ENCODE results near the gene WWOX.
A peak's percentile ranks its signal among the peaks of the same experiment; 100 is the strongest.

Gene WWOX

DNA sequence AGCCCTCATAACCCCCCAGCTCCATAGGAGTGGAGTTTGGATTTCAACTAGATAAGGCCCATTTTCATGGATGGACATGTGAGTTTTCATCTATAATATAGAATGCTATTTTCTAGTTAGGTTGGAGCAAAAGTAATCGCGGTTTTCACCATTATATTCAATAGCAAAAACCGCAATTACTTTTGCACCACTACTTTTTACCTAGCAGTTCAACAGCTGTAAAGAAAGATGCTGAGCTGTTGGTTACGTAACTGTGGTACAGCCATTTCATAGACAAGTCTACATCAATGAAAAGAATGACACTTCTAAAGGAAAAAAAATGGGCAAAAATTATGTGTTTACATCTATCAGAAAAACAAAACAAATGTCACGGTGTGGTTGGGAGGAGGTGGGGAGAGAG lies 993.4 kb downstream of the WWOX start:
- H3K27me3 ChIP-seq (replicated peaks; ENCODE audit: control insufficient read depth, insufficient read depth, low read length), result no peaks in the 10 kb centered on the region; the same call in 1 of the 2 replicates
- TF ChIP-seq, protein P1, sequence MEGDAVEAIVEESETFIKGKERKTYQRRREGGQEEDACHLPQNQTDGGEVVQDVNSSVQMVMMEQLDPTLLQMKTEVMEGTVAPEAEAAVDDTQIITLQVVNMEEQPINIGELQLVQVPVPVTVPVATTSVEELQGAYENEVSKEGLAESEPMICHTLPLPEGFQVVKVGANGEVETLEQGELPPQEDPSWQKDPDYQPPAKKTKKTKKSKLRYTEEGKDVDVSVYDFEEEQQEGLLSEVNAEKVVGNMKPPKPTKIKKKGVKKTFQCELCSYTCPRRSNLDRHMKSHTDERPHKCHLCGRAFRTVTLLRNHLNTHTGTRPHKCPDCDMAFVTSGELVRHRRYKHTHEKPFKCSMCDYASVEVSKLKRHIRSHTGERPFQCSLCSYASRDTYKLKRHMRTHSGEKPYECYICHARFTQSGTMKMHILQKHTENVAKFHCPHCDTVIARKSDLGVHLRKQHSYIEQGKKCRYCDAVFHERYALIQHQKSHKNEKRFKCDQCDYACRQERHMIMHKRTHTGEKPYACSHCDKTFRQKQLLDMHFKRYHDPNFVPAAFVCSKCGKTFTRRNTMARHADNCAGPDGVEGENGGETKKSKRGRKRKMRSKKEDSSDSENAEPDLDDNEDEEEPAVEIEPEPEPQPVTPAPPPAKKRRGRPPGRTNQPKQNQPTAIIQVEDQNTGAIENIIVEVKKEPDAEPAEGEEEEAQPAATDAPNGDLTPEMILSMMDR (IDR thresholded peaks at IDR 0.05; ENCODE audit: insufficient read depth, low read length, poor library complexity, severe bottlenecking), result no peak
- H3K4me3 ChIP-seq (replicated peaks; ENCODE audit: low read depth, low read length), result no peak overlapping the region
- DNase-seq (ENCODE audit: extremely low read depth, insufficient read length), result no peak
- no peaks in the 10 kb centered on the region for H3K36me3 ChIP-seq (ENCODE audit: control insufficient read depth, insufficient read depth, low read length)

DNA sequence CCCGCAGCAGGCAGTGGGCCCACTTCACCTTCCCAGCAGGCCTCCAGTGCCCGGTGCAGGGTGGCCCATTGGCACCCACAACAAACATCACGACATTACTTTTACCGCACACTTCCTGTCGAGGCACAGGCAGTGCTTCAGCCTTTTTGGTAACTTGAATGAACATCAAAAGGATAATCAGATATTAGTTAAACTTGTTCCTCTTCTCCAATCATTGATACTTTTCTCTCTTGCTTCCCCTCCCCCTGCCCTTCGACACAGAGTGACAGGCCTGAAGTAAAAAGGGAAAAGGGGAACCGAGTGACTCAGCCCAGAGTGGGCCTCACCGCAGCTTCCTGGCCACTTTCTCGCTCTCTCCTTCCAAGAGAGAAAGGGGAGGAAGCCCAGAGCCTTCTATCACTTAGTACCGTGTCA lies 994.1 kb downstream of the WWOX start:
- Histone ChIP-seq H3K36me3 (ENCODE audit: control insufficient read depth, insufficient read depth, low read length) (no peaks in the 10 kb centered on the region), H3K4me3 (replicated peaks; ENCODE audit: low read depth, low read length) (no peak overlapping the region), H3K27me3 (replicated peaks; ENCODE audit: control insufficient read depth, insufficient read depth, low read length) (no peaks in the 10 kb centered on the region; the same call in 1 of the 2 replicates)
- DNase-seq (ENCODE audit: extremely low read depth, insufficient read length), result peak; percentile 16
- TF ChIP-seq, protein P1 (IDR thresholded peaks at IDR 0.05; ENCODE audit: insufficient read depth, low read length, poor library complexity, severe bottlenecking), result no peak

DNA sequence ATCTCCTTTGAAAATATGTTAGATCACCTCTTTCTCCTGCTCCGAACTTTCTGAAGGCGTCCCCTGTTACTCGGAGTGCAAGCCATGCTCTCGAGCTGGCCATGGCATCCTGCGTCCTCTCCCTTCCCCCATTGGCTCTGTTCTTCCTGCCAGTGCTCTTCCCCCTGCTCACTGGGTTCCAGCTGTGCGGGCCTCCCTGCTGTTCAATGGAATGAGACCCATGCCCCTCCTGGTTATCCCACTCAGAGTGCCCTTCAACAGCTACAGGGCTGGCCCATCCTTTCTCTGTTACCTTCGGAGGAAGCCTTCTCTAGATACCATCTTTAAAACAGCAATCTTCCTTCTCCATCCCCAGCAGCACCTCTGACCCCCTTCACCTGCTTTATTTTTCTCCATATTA lies 996.8 kb downstream of the WWOX start:
- no peaks in the 10 kb centered on the region; the same call in 1 of the 2 replicates for H3K27me3 ChIP-seq (replicated peaks; ENCODE audit: control insufficient read depth, insufficient read depth, low read length)
- no peaks in the 10 kb centered on the region for H3K36me3 ChIP-seq (ENCODE audit: control insufficient read depth, insufficient read depth, low read length)
- TF ChIP-seq, protein P1 (IDR thresholded peaks at IDR 0.05; ENCODE audit: insufficient read depth, low read length, poor library complexity, severe bottlenecking), result no peak
- DNase-seq (ENCODE audit: extremely low read depth, insufficient read length), result no peak
- no peak overlapping the region for H3K4me3 ChIP-seq (replicated peaks; ENCODE audit: low read depth, low read length)

DNA sequence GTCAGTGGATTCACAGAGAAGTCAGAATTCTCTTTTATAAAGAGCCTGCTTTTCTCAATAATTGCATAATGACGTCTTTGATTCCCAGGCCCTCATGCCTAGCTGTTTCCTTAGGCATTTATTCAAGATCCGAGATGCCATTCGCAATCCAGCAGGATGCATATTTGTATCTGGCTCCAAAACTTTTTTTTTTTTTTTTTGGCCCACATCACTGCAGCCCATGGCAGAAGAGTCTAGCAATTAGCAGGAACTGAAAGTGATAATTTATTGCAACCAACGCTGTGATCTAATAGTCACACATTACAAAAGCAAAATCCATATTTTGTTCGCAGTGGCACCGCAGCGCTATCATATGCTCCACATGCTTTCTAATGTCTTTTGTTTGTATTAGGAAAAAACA lies 997.7 kb downstream of the WWOX start:
- Histone ChIP-seq H3K36me3 (ENCODE audit: control insufficient read depth, insufficient read depth, low read length) (no peaks in the 10 kb centered on the region), H3K27me3 (replicated peaks; ENCODE audit: control insufficient read depth, insufficient read depth, low read length) (no peaks in the 10 kb centered on the region; the same call in 1 of the 2 replicates), H3K4me3 (replicated peaks; ENCODE audit: low read depth, low read length) (no peak overlapping the region)
- TF ChIP-seq, protein P1 (IDR thresholded peaks at IDR 0.05; ENCODE audit: insufficient read depth, low read length, poor library complexity, severe bottlenecking), result no peak
- no peak for DNase-seq (ENCODE audit: extremely low read depth, insufficient read length)

DNA sequence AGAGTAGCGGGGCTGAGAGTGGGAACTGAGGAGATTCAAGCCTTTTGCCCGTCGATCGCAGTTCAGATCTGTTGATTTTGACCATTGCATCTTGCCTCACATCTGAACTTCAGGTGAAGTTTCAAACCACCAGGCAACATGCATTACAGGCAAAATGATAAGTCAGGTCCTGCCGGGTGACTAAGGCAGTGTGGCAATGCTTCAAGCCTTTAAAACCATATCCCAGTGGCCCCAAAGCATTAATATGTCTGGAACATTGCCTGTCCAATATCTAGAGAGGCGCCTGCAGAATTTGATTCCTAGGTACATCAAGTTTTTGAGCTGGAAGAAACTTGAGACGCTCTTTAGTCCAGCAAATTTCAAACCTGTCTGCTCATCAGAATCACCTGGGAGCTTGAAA lies 998.3 kb downstream of the WWOX start:
- Histone ChIP-seq H3K4me3 (replicated peaks; ENCODE audit: low read depth, low read length) (no peak overlapping the region), H3K36me3 (ENCODE audit: control insufficient read depth, insufficient read depth, low read length) (no peaks in the 10 kb centered on the region), H3K27me3 (replicated peaks; ENCODE audit: control insufficient read depth, insufficient read depth, low read length) (no peaks in the 10 kb centered on the region; the same call in 1 of the 2 replicates)
- DNase-seq (ENCODE audit: extremely low read depth, insufficient read length), result no peak
- TF ChIP-seq, protein P1 (IDR thresholded peaks at IDR 0.05; ENCODE audit: insufficient read depth, low read length, poor library complexity, severe bottlenecking), result no peak

DNA sequence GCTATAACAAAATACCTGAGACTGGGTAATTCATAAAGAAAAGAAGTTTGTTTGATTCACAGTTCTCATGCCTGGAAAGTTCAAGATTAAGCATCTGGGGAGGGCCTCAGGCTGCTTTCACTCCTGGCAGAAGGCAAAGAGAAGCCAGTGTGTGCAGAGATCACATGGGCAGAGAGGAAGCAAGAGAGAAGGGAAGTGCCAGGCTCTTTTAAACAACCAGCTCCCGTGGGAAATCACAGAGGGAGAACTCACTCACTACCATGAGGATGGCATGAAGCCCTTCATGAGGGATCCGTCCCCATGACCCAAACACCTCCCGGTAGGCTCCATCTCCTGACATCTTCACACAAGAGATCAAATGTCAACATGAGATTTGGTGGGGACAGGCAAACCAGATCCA lies 999.5 kb downstream of the WWOX start:
- TF ChIP-seq, protein P1 (IDR thresholded peaks at IDR 0.05; ENCODE audit: insufficient read depth, low read length, poor library complexity, severe bottlenecking), result no peak
- Histone ChIP-seq H3K4me3 (replicated peaks; ENCODE audit: low read depth, low read length) (no peak overlapping the region), H3K36me3 (ENCODE audit: control insufficient read depth, insufficient read depth, low read length) (no peaks in the 10 kb centered on the region), H3K27me3 (replicated peaks; ENCODE audit: control insufficient read depth, insufficient read depth, low read length) (no peaks in the 10 kb centered on the region; the same call in 1 of the 2 replicates)
- no peak for DNase-seq (ENCODE audit: extremely low read depth, insufficient read length)
